GM21423 (cell line): ENCODE data around the gene SSH3.

Experiments used
- ATAC-seq: cut with Tn5 transposase; IDR thresholded peaks from one replicate; pipeline ENCODE4 v1.9.1; 2021; ENCODE audit warnings: mild to moderate bottlenecking, moderate library complexity; ENCODE audit not compliant: unreplicated experiment

The SSH3 gene

DNA sequence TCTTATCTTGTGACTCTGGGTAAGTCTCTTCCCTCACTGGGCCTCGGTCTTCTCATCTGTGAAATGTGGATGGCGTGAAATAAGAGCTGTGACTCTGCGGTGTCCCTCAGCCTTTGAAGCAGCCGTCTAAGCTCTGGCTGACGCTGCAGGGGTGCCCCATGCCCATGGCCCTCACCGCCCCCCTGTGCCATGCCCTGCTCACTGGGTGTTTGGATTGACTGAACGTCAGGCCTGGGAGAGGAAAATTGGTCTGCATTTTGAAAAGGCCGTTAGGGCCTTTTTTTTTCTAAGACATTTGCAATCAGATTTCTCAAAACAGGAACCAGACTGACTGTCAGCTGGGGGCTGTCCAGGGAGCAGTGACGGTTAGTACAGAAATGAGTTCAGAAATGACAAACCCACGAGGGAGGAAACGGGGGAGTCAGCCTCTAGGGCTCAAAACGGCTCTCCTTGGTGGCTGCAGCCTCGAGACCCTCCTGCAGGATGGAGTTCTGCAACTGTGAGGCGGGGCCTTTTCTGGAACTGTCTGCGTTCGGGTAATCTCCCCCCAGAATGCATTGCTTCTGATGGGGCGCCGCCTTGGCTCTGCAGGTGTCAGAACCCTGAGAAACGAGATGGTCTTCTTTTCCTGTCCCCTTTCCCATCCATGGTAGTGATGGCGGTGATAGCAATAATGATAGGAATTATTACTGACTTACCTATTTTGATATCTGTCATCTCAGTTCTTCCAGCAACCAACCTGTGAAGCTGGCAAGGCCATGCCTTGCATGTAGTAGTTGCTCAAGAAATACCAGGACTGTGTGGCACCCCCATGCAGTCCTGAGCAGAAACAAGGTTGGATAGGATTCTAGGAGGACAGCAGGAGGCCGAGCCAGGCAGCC is 35.0 kb upstream of the SSH3 start:
- ATAC-seq: peak; percentile 33

DNA sequence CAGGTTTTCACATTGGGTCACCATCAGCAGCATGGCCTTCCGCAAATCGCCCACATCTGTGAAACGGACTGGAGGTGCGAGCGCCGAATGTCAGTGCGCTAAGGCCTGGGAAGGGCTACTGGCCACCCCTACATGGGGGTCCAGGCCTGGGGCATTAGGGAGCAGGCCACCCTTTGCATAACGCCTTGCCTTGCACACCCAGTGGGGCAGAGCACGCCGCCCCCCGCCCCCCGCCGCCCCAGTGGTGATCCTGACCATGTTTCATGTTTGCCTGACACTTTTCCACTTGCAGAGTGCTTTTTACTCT is 34.4 kb upstream of the SSH3 start:
- no peak for ATAC-seq

DNA sequence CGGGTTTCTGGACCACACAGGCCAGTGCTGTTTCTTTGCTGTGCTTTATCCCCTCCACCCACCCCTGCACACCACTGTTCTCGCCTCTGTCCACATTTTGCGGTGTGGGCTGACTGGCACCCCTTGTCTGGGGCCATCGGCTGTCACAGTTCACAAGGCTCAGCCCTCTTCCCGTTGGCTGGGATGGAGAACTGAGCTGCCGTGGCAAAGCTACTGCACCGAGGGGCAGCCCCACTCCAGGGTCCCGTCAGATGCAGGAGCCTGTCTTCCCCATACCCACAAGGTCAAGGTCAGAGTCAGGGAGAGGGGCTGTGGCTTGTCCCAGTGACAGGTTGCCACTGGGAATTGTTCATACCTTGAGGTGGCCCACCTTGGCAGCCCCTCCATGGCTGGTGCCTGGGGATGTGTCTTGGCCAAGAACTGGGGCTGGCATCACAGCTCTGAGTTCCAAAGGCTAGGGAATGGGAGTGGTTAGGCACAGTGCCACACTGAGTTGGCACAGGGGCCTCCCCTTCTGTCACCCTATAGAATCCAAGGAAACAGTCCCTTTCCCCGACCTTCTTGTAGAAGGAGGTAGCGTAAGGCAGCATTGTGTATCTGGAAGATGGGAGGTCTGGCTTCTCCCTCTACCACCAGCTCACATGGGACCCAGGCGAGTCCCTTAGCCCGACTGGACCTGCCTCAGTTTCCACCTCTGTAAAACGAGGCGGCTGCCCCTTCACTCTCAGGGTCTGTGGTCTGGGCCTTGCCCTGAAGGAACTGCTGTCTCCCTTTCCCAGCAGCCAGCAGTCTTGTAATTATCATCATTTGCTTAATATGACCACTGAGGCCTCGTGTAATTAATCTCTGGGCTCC is 33.7 kb upstream of the SSH3 start:
- no peak for ATAC-seq

DNA sequence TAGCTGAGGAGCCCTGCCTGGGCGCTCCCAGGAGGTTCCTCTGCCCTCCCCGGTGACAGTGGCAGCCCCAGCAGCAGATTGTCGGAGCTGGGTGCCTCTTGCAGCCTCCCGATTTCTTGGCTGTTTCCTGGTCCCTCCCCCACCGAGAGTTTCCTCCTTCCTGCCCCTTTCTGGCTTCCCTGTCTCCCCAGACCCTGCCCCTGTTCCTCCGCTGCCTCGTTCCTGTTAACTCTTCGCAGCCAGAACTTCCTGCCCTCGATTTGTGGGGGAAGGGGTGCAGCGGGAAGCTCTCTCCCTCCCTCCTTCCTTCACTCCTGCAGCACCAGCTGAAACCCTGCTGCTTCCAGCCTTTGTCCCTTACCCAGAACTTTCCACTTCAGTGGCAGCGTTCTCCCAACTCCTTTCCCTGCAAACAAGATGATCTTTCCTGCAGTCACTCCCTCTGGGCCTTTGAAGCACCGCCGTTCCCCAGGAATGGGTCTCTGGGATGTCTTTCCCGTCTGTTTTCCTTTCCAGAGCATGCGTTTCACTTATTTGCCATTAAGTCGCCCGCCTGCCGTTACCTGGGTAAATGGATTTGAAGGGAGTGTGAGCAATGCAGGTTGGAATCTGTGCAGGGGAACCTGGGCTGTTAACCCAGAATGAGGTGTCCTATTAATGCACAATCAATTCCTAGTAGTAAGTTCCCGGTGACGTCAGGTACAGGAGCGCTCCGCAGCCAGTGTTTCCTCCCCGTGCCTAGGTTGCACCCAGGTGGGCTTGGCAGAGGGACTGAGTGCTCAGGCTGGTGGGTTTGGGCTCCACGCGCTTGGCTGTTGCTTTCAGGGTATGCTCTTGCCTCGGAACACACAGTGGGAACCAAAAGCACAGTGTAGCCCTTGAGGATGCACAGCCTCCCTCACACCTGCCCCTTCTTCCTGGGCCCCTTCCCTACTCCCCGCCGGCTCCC is 32.8 kb upstream of the SSH3 start:
- ATAC-seq: no peak

- no peak for ATAC-seq
Measured at GRCh38 chr11:67271205-67271540, 32.2 kb upstream of the SSH3 start.

DNA sequence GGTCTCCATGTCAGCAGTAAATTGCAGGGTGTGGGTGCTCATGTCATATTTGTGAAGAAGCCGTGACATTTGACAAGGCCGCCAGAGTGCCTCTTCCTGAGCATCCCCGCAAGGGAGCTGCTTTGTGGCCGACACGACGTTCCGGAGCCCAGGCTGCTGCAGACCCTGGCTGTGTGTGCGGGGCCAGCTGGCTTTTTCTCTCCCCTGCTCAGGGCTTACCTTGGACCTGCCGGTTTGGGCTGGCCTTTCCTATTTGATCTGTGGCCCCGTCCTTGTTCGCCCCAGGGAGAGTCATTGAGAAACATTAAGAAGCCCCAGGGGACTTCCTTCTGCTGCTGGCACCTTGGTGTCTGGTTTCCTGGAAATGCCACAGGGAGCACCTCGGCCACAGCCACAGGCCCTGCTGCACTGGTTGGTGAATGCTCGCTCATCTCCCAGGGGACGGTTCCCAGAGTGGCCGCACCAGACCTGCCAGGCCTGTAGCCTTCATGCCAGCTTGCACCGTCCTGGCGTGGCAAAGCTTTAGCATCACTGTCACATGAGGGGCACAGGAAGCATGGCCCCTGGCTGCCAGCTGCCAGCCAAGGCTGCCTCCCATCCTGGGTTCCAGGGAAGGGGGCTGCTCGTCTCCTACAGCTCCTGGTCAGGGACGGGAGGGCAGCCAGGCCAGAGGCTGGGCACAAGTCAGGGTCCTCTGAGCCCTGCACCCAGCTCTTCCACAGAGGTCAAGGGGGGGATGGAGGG is 31.6 kb upstream of the SSH3 start:
- no peak for ATAC-seq

GRCh38 chr11:67272327-67273259 is 30.7 kb upstream of the SSH3 start:
- ATAC-seq: no peak

- ATAC-seq: no peak
Measured at GRCh38 chr11:67273260-67273990, 29.9 kb upstream of the SSH3 start.

DNA sequence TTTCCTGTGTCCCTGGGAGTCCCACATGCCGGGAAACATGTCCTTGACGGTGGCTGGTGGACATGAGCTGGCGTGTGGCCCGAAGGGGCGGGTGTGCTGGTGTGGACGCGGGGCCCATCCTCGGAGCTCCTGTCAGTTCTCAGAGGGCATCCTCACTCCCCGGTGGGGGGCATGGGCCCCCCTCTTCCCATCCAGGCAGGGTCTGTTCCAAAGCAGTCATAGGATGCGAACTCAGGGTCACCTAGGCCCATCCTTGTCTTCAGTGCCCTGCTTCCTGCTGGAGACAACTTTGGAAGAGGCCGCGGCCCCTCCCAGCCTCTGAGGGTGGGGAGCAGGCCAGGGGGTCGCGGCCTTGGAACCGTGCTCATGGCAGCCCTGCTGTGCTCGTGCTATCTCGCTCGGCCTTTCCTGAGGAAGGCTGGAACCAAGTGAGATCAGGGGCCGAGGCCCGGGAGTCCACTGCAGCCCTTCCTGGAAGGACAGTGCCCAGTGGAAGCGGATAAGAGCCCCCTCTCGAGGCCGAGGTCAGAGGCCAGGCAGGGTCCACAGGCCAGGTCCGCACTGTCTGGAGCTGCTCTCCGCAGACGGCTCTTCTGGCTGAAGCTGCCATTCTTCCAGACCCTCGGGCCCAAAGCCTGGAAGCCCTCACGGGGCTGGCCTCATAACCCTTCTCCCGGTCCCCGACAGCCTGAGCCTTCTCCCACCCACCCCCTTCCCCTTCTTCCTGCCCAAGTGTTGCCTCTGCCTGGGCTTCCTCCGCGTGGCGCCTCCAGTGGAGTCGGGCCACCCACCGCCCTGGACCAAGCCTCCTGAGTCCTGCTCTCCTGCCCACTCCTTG is 28.3 kb upstream of the SSH3 start:
- no peak for ATAC-seq

DNA sequence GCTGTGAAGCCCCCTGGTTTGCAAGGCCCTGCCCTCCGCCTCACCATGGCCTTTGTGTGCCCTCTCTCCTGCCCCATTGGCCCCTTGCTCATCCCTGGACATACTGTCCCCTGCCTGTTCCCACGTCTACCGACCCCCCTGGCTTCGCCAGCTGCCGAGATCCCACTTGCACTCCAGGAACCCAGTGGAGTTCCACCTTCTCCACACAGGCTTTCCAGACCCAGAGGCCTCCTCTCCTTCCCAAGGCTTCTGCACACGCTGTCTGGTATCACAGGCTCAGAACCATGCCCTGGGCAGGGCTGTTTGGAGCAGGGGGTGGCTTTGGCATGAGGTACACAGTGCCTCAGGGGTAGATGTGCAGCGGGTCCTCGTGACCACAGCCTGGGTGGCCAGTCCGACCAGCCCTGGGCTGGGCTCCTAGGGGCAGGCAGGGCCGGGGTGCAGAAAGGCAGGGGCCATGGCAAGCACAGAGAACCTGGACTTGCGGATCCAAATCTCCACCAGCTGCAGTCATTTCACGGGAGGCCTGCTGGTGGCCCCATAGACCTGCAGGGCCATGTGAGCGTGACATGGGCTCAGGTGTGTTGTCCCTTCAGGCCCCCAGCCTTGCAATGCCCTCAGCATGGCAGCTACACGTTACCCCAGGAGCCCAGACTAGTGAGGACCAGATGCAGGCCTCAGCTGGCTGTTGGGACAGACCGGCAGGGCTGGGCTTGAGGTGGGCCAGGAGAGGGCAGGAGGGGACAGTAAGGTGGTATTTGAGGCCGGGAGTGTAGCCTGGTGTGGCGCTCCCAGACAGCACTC is 27.5 kb upstream of the SSH3 start:
- ATAC-seq: no peak

DNA sequence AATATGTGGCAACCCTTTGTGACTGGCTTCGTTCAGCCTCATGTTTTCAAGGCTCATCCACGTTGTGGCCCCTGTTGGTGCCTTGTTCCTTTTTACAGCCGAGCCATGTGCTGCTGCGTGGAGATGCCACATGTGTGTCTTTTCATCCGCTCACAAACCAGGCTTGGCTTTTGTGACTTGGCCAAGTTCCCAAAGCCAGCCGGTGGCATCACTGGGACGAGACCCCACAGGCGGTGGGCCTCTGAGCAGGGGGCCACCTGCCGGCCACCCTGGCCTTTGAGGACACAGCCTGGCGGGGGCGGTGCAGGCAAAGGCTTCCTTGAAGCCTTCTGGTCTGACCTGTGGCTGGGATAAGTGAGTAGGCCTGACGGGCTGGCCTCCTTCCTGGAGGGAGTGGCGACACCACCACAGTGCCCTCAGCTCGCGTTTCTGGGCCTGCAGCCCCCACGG is 26.5 kb upstream of the SSH3 start:
- no peak for ATAC-seq

- peak; percentile 69 for ATAC-seq
Measured at GRCh38 chr11:67277231-67277961, 25.9 kb upstream of the SSH3 start.

DNA sequence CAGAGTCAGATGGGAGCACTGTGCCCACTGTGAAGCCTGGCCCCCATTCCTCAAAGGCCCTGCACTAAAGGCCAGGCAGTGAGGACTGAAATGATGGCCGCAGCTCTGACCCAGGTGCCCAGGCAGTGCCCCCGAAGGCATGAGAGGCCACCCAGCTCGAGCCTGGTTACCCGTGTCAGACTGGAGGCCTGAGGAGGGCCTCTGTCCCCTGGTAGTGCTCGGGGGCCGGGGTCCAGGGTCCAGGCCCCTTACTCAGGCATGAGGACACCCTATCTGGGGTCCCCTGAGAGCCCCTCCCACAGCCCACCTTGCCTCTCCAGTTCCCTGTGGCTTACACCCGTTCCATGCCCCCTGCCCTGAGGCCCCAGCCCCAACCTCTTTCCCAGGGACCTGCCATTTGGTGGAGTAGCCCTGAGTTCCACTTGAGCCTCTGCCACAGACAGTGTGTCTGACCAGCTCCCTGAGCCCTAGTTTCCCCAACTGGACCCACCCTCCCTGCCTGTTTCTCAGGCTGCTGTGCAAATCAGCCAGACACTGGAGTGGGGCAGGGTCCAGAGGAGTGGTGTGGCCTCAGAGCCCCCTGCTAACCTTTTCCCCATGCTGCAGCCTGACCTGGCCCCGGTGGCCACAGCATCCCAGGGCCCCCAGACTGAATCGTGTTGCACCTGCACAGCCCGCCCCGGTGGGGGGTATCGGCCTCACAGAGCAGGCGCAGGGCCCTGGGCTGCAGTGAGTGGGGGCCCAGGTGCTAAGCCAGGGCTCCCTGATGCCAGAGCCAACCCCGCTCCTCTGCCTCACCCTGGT is 25.0 kb upstream of the SSH3 start:
- no peak for ATAC-seq

DNA sequence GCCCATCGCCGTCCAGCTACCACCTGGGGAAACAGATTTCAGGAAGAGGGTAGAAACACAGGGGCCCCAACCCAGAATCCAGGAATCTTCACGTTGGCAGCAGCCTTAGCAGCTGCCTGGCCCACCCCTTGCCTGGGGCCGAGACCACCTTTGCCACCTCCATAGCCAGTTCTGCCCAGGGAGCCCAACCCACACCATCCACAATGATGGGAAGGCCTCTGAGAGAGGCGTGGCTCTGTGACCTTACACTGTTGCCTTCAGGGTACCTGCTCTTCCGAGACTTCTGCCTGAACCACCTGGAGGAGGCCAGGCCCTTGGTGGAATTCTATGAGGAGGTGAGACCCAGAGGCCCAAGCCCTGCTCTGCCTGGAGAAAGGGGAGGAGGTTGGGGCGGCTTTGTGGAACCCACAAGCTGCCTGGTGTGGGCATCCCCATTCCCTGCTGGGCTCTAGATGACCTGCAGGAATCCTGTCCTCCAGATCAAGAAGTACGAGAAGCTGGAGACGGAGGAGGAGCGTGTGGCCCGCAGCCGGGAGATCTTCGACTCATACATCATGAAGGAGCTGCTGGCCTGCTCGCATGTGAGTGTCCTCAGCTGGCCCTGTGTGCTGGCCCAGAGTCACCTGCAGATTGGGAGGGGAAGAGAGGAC is 24.3 kb upstream of the SSH3 start:
- ATAC-seq: no peak
